SK-N-SH (cell line): ENCODE results near the gene LLGL2.

Experiments
- EP300 ChIP-seq, 2 experiments: IDR thresholded peaks; 2 replicates each; pipeline versions ENCODE4 v1.4.0 to v1.6.1; 2012; ENCODE audit warnings: borderline replicate concordance in 1 of 2, low read depth in 1 of 2, low read length in 1 of 2
- EZH2phosphoT487 ChIP-seq: fragments of 200-600 bp; sonication (generic); IDR thresholded peaks from 2 replicates; pipeline ENCODE4 v1.6.1; 2017; ENCODE audit warnings: low read depth, mixed run types, mild to moderate bottlenecking, antibody characterized with exemption, moderate library complexity, borderline replicate concordance
- FOXM1 ChIP-seq: IDR thresholded peaks from 2 replicates; pipeline ENCODE4 v1.4.0; 2012; ENCODE audit warnings: low read depth, mild to moderate bottlenecking
- JUND ChIP-seq: IDR thresholded peaks from 2 replicates; pipeline ENCODE4 v1.4.0; 2012
- PBX3 ChIP-seq: IDR thresholded peaks from 2 replicates; pipeline ENCODE4; 2012
- POLR2AphosphoS5 ChIP-seq: IDR thresholded peaks from 2 replicates; pipeline ENCODE4 v1.6.1; 2012; ENCODE audit warnings: low read depth, low read length
- RAD21 ChIP-seq: IDR thresholded peaks from 2 replicates; pipeline ENCODE4 v1.6.1; 2012; ENCODE audit warnings: mild to moderate bottlenecking, low read length
- REST ChIP-seq: IDR thresholded peaks from 2 replicates; pipeline ENCODE4 v1.6.1; 2012; ENCODE audit warnings: mild to moderate bottlenecking, low read depth, low read length, moderate library complexity
- RFX5 ChIP-seq: IDR thresholded peaks from 2 replicates; pipeline ENCODE4 v1.6.1; 2012; ENCODE audit warnings: mild to moderate bottlenecking, improper control_type of control experiment, low read length
- TAF1 ChIP-seq: IDR thresholded peaks from 2 replicates; pipeline ENCODE4 v1.6.1; 2012; ENCODE audit warnings: low read depth, mild to moderate bottlenecking, low read length, moderate library complexity, borderline replicate concordance
- TF ChIP-seq, protein P1 (sequence below): fragments of 200-600 bp; sonication (generic); IDR thresholded peaks from 2 replicates; pipeline ENCODE4 v1.6.1; 2017; ENCODE audit warnings: antibody characterized with exemption, mild to moderate bottlenecking, moderate library complexity

GRCh38 chr17:75503337-75503950 lies 22.1 kb upstream of the LLGL2 start:
- TF ChIP-seq POLR2AphosphoS5: no peak
- TF ChIP-seq, protein P1, sequence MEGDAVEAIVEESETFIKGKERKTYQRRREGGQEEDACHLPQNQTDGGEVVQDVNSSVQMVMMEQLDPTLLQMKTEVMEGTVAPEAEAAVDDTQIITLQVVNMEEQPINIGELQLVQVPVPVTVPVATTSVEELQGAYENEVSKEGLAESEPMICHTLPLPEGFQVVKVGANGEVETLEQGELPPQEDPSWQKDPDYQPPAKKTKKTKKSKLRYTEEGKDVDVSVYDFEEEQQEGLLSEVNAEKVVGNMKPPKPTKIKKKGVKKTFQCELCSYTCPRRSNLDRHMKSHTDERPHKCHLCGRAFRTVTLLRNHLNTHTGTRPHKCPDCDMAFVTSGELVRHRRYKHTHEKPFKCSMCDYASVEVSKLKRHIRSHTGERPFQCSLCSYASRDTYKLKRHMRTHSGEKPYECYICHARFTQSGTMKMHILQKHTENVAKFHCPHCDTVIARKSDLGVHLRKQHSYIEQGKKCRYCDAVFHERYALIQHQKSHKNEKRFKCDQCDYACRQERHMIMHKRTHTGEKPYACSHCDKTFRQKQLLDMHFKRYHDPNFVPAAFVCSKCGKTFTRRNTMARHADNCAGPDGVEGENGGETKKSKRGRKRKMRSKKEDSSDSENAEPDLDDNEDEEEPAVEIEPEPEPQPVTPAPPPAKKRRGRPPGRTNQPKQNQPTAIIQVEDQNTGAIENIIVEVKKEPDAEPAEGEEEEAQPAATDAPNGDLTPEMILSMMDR: no peak
- no peak for TF ChIP-seq FOXM1
- TF ChIP-seq RAD21: no peak
- no peak for TF ChIP-seq JUND
- TF ChIP-seq REST: no peak
- no peak for TF ChIP-seq RFX5
- TF ChIP-seq TAF1: no peak
- TF ChIP-seq EZH2phosphoT487: no peak
- TF ChIP-seq EP300 (IDR thresholded peaks at IDR 0.05; ENCODE audit: borderline replicate concordance in 1 of 2, low read depth in 1 of 2, low read length in 1 of 2): no peak
- no peak for TF ChIP-seq PBX3
